NCI-H2029 (cell line): ENCODE measurements around the gene ARPC1B.
"Not testable (repeated sequence)": the region's sequence is repeated elsewhere in the genome, so short reads cannot be mapped to it uniquely, and the experiment has no call there.

ENCODE experiments used
- DNase-seq: peaks from one replicate; lab custom pipeline; 2025; lab: John Stamatoyannopoulos, UW

The ARPC1B gene

DNA sequence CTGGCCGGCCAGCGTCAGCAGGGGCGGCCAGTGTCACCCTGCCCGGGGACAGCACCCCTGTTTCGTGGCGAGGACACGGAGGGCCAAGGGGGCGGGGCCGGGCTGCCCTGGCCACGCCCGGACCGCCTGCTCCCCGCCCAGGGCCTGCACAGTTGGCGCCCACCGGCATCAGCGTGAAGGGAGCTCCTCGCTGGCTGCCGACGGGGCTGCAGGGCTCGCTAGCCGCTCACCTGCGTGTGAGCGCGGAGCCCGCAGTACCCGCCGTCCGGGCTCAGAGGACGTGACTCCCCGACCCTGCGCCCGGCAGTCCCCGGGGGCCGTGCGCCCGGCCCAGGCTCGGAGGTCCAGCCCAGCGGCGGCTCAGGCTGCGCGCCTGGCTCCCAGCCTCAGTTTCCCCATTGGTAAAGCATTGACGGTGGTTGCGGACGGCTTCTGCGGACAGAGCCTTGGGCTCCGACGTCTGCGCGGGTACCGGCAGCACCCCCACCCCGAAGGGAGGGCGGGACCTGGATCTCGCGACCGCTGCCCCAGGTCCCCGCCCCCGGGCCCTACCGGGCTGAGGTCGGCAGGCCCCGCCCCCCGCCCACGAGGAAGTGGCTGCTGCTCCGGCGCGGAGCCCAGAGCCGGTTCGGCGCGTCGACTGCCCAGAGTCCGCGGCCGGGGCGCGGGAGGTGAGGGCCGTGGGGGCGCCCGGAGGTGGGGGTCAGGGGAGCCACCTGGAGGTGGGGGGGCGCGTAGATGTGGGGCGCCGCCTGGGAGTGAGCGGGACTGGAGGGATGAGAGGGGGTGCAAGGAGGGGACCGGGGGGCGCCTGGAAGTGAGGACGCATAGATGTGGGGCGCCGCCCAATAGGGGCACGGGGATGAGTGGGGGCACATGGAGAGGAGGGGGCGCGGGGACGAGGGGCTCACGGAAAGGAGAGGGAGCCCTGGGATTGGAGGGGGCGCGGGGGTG, at the start of gene ARPC1B:
Gene ARPC1B (plus strand): TSS at position 620 of the 954 bp plus-strand sequence. CDS start 10,985 bp downstream, outside the sequence.
- DNase-seq: peak; percentile 73

DNA sequence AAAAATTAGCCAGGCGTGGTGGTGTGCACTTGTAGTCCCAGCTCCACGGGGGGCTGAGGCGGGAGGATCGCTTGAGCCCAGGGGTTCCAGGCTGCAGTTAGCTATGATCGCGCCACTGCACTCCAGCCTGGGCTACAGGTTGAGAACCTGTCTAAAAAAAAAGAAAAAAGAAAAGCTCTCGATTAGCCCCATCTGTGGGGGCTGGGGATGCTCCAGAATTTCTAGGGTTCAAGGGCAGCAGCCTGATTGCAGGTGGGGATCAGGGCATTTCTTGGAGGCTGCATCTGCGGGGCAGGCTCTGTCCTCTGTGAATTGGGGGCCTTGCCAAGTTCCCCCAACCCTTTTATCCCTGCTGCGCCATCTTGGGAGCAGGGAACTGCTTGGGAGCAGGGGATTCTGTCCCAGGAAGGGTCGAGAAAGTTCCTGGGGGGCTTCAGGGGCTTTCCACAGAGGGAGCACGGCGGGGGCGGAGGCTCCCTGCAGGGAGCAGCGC, 49.5 kb upstream of the ARPC1B start:
- DNase-seq: no peak

DNA sequence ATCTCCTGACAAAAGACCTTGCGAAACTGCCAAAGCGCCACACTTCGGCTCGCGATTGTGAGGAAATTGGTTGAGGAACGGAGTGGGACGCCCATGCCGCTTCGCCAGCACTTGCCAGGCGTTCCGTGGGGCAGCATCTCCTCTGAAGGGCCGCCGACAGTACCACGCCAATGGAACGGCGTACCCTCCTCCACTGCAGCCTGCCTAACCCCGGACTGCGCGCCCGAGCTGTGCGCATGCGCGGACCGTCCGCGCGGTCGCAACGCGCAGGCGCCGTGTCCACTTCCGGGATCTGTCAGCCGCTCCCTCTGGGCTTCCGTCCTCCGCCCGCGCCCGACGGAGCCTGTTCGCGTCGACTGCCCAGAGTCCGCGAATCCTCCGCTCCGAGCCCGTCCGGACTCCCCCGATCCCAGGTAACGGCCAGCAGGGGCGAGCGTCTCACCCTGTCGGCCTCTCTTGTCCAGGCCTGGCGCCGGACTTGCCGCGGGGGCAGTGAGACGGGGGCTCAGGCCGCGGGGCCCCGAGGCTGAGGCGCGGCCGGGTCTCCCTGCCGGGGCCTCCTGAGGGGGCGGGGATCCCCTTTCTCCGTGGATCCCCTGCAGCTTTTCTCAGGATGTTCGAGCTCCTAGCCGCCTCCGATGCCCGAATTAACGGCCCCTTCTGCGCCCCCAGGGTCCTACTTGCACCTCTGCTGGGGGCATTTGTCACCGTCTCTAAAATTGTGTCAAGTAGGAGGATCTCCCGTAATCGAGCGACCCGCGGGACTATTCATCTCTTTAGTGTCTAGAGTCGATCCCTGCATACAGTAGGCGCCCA, 48.7 kb upstream of the ARPC1B start, which contains the start of gene ARPC1A:
Gene ARPC1A (plus strand): TSS at position 307 of the 816 bp plus-strand sequence. CDS start 7,456 bp downstream, outside the sequence.
- peak; percentile 91 for DNase-seq

- DNase-seq: no peak
Measured at GRCh38 chr7:99326408-99326782, 48.1 kb upstream of the ARPC1B start.

- peak; percentile 52 for DNase-seq
Measured at GRCh38 chr7:99330314-99330961, 44.1 kb upstream of the ARPC1B start.

- DNase-seq: no peak
Measured at GRCh38 chr7:99331002-99331401, 43.5 kb upstream of the ARPC1B start.

GRCh38 chr7:99339595-99339994, 34.9 kb upstream of the ARPC1B start:
- DNase-seq: no peak

- DNase-seq: no peak
Measured at GRCh38 chr7:99340659-99341058, 33.9 kb upstream of the ARPC1B start.

- DNase-seq: no peak
Measured at GRCh38 chr7:99344061-99344647, 30.4 kb upstream of the ARPC1B start.

- not testable (repeated sequence) for DNase-seq
Measured at GRCh38 chr7:99350641-99351040, 23.9 kb upstream of the ARPC1B start.

GRCh38 chr7:99352247-99352646, 22.3 kb upstream of the ARPC1B start:
- no peak for DNase-seq

GRCh38 chr7:99355098-99355497, 19.4 kb upstream of the ARPC1B start:
- DNase-seq: no peak

DNA sequence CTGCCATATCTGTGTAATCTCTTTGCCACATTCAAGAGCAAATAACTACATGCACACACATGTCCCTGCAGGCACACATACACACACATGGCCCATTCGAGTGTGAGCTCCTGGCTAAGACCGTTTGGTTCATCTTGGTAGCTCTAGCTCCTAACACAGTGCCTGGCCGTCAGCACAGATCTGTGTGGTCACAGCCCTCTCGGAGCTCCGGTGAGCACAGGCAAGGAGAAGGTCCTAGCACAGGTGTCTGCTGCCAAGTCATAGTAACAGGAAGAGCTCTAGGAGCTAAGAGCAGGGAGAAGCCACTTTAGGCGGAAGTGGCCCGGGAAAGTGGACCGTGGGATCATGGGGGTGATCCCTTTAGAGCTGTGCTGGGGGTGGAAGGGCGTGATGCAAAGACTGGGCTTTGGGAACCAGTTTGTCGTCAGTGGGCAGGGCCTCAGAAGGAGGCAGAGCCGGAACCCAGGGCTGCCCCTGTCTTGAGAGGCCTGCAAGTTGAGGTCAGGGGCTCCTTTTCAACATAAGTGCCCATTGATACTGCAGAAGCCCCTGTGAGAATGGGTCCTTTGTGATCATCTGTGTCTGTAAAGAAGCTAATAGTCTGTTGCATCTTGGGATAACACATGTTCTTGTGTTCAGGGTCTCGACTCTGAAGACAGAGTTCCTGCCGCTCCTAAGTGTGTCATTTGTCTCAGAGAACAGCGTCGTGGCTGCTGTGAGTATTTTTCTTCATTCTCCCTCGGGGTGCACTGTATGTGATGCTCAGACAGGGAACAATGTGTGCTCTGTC, 16.6 kb upstream of the ARPC1B start:
- no peak for DNase-seq

DNA sequence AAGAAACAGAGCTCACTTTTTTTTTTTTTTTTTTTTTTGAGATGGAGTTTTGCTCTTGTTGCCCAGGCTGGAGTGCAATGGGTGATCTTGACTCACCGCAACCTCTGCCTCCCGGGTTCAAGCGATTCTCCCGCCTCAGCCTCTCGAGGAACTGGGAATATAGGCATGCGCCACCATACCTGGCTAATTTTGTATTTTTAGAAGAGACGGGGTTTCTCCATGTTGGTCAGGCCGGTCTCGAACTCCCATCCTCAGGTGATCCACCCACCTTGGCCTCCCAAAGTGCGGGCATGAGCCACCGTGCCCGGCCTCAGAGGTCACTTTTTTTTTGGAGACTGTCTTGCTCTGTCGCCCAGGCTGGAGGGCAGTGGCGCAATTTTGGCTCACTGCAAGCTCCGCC, 16.0 kb upstream of the ARPC1B start:
- DNase-seq: not testable (repeated sequence)

GRCh38 chr7:99359465-99360154, 14.9 kb upstream of the ARPC1B start:
- no peak for DNase-seq

- DNase-seq: no peak
Measured at GRCh38 chr7:99362801-99363200, 11.7 kb upstream of the ARPC1B start.

GRCh38 chr7:99363286-99363685, 11.2 kb upstream of the ARPC1B start:
- no peak for DNase-seq

GRCh38 chr7:99365318-99366141, 9.0 kb upstream of the ARPC1B start:
- DNase-seq: no peak

GRCh38 chr7:99366646-99367045, 7.9 kb upstream of the ARPC1B start:
- DNase-seq: no peak
